ENCODE results near the gene RPL10A.

Gene RPL10A

DNA sequence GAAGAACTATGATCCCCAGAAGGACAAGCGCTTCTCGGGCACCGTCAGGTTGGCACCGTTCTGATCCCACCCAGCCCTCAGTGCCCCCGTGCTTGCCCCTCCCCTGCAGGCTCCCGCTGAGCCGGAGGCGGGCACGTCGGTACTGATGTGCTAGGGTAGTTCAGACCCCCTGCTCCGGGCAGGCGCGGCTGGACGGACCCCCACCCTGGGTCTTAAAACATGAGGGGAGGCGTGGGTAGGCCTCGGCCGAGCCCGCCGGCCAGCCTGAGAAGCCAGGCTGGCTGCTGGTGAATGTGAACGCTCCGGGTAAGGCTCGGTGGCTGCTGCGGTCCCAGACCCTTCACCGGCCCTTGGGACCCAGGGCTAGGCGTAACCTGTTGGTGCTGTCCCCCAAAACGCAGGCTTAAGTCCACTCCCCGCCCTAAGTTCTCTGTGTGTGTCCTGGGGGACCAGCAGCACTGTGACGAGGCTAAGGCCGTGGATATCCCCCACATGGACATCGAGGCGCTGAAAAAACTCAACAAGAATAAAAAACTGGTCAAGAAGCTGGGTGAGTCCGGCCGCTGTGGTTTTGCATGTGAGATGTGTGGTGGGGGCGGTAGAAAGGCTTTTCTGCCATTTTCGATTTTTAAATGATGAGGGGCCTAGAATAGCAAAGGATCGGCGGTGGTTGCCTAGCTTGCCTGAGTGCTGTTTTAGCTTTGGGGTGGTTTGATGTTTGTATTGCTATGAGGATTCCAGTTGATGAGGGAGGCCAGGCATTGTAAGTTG is 964 bp downstream of the RPL10A start:
- H3K27ac ChIP-seq (ENCODE audit: low read depth, low read length, poor library complexity, severe bottlenecking): peak overlapping the region; percentile 82
- no peaks in the 10 kb centered on the region for H3K9me3 ChIP-seq (ENCODE audit: low read length)
- peak overlapping the region; percentile 87 for H3K4me3 ChIP-seq (ENCODE audit: low read depth, low read length, poor library complexity, severe bottlenecking)
- H3K27me3 ChIP-seq (ENCODE audit: insufficient read depth, low read length): no peaks in the 10 kb centered on the region
- peaks cover 13% of the 10 kb centered on the region; the same call in 1 of the 2 replicates for H3K79me2 ChIP-seq (ENCODE audit: insufficient read depth, low read length)
- H3K36me3 ChIP-seq (ENCODE audit: insufficient read depth, low read length): peaks cover 51% of the 10 kb centered on the region
- no peaks in the 10 kb centered on the region for H4K20me1 ChIP-seq (ENCODE audit: insufficient read depth, low read length)
- peaks cover 36% of the 10 kb centered on the region for H3K4me1 ChIP-seq (ENCODE audit: insufficient read depth, low read length, severe bottlenecking)
- H3K4me2 ChIP-seq (ENCODE audit: low read length): peak overlapping the region; percentile 99
- peak overlapping the region; percentile 99 for H3K9ac ChIP-seq (ENCODE audit: low read length)
- peaks cover 15% of the 10 kb centered on the region; the same call in 1 of the 2 replicates for H3F3A ChIP-seq (ENCODE audit: insufficient read depth, low read length)
- no peak overlapping the region for H2AFZ ChIP-seq (ENCODE audit: low read length)
- TF ChIP-seq CTCF (IDR thresholded peaks at IDR 0.05; ENCODE audit: low read length): no peak
- no peak for TF ChIP-seq EZH2 (IDR thresholded peaks at IDR 0.05; ENCODE audit: borderline replicate concordance, low read length)
- H3K9me2 ChIP-seq (ENCODE audit: low read depth, low read length): no peaks in the 10 kb centered on the region

DNA sequence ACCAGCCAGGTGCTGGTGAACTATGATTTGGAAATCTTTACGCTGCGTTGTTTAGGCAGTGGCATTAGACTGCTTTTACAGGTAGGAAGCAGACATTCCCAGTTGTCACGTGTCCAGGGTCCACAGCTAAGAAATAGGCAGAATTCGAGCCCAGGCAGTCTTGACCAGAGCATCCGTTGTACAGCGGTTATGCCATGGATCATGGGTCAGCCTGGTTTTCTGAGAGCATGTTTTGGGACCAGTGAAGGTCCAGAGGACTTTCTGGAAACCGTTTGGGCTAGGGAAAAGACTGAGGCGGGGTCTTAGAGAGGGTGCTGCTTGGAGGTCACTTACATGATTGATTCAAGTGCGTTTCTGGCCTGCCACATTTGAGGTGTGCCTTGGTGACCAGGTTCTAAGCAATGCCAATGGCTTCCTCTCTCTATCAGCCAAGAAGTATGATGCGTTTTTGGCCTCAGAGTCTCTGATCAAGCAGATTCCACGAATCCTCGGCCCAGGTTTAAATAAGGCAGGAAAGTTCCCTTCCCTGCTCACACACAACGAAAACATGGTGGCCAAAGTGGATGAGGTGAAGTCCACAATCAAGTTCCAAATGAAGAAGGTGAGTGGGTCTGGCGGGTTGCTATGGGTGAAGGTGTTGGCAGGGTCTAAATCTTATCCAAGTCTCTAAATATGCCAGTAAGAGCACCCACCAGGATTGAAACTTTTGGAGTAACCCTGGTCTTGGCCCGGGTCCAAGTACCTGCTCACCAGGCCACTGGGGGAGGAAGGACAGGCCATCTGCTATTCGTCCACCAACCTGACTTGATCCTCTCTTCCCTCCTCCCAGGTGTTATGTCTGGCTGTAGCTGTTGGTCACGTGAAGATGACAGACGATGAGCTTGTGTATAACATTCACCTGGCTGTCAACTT is 1.8 kb downstream of the RPL10A start:
- H4K20me1 ChIP-seq (ENCODE audit: insufficient read depth, low read length): no peaks in the 10 kb centered on the region
- H3K27me3 ChIP-seq (ENCODE audit: insufficient read depth, low read length): no peaks in the 10 kb centered on the region
- H3K4me2 ChIP-seq (ENCODE audit: low read length): peak overlapping the region; percentile 99
- no peak for TF ChIP-seq EZH2 (IDR thresholded peaks at IDR 0.05; ENCODE audit: borderline replicate concordance, low read length)
- TF ChIP-seq CTCF (IDR thresholded peaks at IDR 0.05; ENCODE audit: low read length): no peak
- no peaks in the 10 kb centered on the region for H3K9me2 ChIP-seq (ENCODE audit: low read depth, low read length)
- H3K79me2 ChIP-seq (ENCODE audit: insufficient read depth, low read length): peaks cover 13% of the 10 kb centered on the region; the same call in 1 of the 2 replicates
- peaks cover 15% of the 10 kb centered on the region; the same call in 1 of the 2 replicates for H3F3A ChIP-seq (ENCODE audit: insufficient read depth, low read length)
- peaks cover 36% of the 10 kb centered on the region for H3K4me1 ChIP-seq (ENCODE audit: insufficient read depth, low read length, severe bottlenecking)
- peak overlapping the region; percentile 82 for H3K27ac ChIP-seq (ENCODE audit: low read depth, low read length, poor library complexity, severe bottlenecking)
- H3K9me3 ChIP-seq (ENCODE audit: low read length): no peaks in the 10 kb centered on the region
- H3K36me3 ChIP-seq (ENCODE audit: insufficient read depth, low read length): peaks cover 58% of the 10 kb centered on the region
- H3K9ac ChIP-seq (ENCODE audit: low read length): peak overlapping the region; percentile 99
- H3K4me3 ChIP-seq (ENCODE audit: low read depth, low read length, poor library complexity, severe bottlenecking): peak overlapping the region; percentile 87
- no peak overlapping the region for H2AFZ ChIP-seq (ENCODE audit: low read length)

DNA sequence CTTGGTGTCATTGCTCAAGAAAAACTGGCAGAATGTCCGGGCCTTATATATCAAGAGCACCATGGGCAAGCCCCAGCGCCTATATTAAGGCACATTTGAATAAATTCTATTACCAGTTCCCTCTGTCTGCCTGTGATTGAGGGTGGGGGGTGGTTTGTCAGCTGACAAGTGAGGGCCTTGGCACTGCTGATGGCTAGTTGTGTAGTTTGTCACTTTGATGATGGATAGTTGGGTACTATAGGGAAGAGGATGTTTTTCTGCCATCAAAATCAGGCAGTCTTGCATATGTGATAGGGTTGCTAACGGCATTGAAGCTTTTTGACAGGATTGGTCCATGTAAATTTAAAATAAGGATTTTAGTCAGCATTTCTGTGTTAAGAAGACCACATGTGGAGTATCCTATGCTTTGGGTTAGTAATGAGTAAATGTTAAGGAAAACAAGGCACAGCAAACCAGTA is 2.5 kb downstream of the RPL10A start:
- H3K36me3 ChIP-seq (ENCODE audit: insufficient read depth, low read length): peaks cover 62% of the 10 kb centered on the region
- no peaks in the 10 kb centered on the region for H4K20me1 ChIP-seq (ENCODE audit: insufficient read depth, low read length)
- H3K4me3 ChIP-seq (ENCODE audit: low read depth, low read length, poor library complexity, severe bottlenecking): peak overlapping the region; percentile 87
- H3K9ac ChIP-seq (ENCODE audit: low read length): peak overlapping the region; percentile 99; the same call in 1 of the 2 replicates
- H3K79me2 ChIP-seq (ENCODE audit: insufficient read depth, low read length): peaks cover 13% of the 10 kb centered on the region; the same call in 1 of the 2 replicates
- H2AFZ ChIP-seq (ENCODE audit: low read length): no peak overlapping the region
- H3K9me2 ChIP-seq (ENCODE audit: low read depth, low read length): no peaks in the 10 kb centered on the region
- peak overlapping the region; percentile 99 for H3K4me2 ChIP-seq (ENCODE audit: low read length)
- no peaks in the 10 kb centered on the region for H3K9me3 ChIP-seq (ENCODE audit: low read length)
- H3K27me3 ChIP-seq (ENCODE audit: insufficient read depth, low read length): no peaks in the 10 kb centered on the region
- H3K4me1 ChIP-seq (ENCODE audit: insufficient read depth, low read length, severe bottlenecking): peaks cover 36% of the 10 kb centered on the region
- H3K27ac ChIP-seq (ENCODE audit: low read depth, low read length, poor library complexity, severe bottlenecking): peak overlapping the region; percentile 22
- H3F3A ChIP-seq (ENCODE audit: insufficient read depth, low read length): peaks cover 15% of the 10 kb centered on the region; the same call in 1 of the 2 replicates
- TF ChIP-seq EZH2 (IDR thresholded peaks at IDR 0.05; ENCODE audit: borderline replicate concordance, low read length) (no peak), CTCF (IDR thresholded peaks at IDR 0.05; ENCODE audit: low read length) (no peak)

All from OCI-LY1 (cell line).